Transverse colon (tissue), 3 donors: ENCODE measurements around the gene MRS2.

Experiments
- CTCF ChIP-seq, 5 experiments: fragments of 200-600 bp in 3 of 5; fragments of 450-650 bp in 2 of 5; sonication (generic) in 3 of 5; IDR thresholded peaks; 1 replicate in 2 of 5; 2 replicates in 3 of 5; pipeline ENCODE4 v1.5.1; 2016 to 2017; ENCODE audit warnings: antibody characterized with exemption in 5 of 5, inconsistent platforms in 3 of 5, mild to moderate bottlenecking in 2 of 5, moderate library complexity in 1 of 5
- POLR2A ChIP-seq: fragments of 450-650 bp; IDR thresholded peaks from one replicate; pipeline ENCODE4 v1.6.1; 2016; ENCODE audit warnings: antibody characterized with exemption, mild to moderate bottlenecking, moderate library complexity

- TF ChIP-seq CTCF (IDR thresholded peaks at IDR 0.05): no peak
- no peak for TF ChIP-seq POLR2A
Measured at GRCh38 chr6:24357336-24358218, 45.2 kb upstream of the MRS2 start, which contains the start of gene DCDC2.
